ENCODE data around the gene TRAPPC14.
"Not testable (repeated sequence)": the region's sequence is repeated elsewhere in the genome, so short reads cannot be mapped to it uniquely, and the experiment has no call there.

TRAPPC14 gene

GRCh38 chr7:100158229-100159098 is at the start of gene TRAPPC14:
TRAPPC14 (minus strand) TSS chr7:100158723; CDS start chr7:100158499, 224 bp downstream.
- DNase-seq (ENCODE audit: low read depth) = peak; percentile 83

- no peak for DNase-seq (ENCODE audit: low read depth)
Observed at GRCh38 chr7:100204454-100204853, 45.9 kb upstream of the TRAPPC14 start.

- no peak for DNase-seq (ENCODE audit: low read depth)
Observed at GRCh38 chr7:100200693-100201092, 42.2 kb upstream of the TRAPPC14 start.

- DNase-seq (ENCODE audit: low read depth) = no peak
Observed at GRCh38 chr7:100198266-100198665, 39.7 kb upstream of the TRAPPC14 start.

GRCh38 chr7:100195901-100196322 is 37.4 kb upstream of the TRAPPC14 start:
- not testable (repeated sequence) for DNase-seq (ENCODE audit: low read depth)

GRCh38 chr7:100195222-100195621 is 36.7 kb upstream of the TRAPPC14 start:
- DNase-seq (ENCODE audit: low read depth) = no peak

GRCh38 chr7:100192969-100193368 is 34.4 kb upstream of the TRAPPC14 start:
- no peak for DNase-seq (ENCODE audit: low read depth)

GRCh38 chr7:100192281-100192862 is 33.8 kb upstream of the TRAPPC14 start:
- not testable (repeated sequence) for DNase-seq (ENCODE audit: low read depth)

GRCh38 chr7:100191775-100192174 is 33.3 kb upstream of the TRAPPC14 start:
- DNase-seq (ENCODE audit: low read depth) = no peak

GRCh38 chr7:100190048-100190711 is 31.7 kb upstream of the TRAPPC14 start:
- DNase-seq (ENCODE audit: low read depth) = peak; percentile 63

GRCh38 chr7:100189061-100189460 is 30.5 kb upstream of the TRAPPC14 start:
- DNase-seq (ENCODE audit: low read depth) = no peak

GRCh38 chr7:100185726-100186125 is 27.2 kb upstream of the TRAPPC14 start:
- DNase-seq (ENCODE audit: low read depth) = no peak

GRCh38 chr7:100183090-100183489 is 24.6 kb upstream of the TRAPPC14 start:
- not testable (repeated sequence) for DNase-seq (ENCODE audit: low read depth)

GRCh38 chr7:100182616-100183015 is 24.1 kb upstream of the TRAPPC14 start:
- not testable (repeated sequence) for DNase-seq (ENCODE audit: low read depth)

- DNase-seq (ENCODE audit: low read depth) = not testable (repeated sequence)
Observed at GRCh38 chr7:100180084-100180483, 21.6 kb upstream of the TRAPPC14 start.

GRCh38 chr7:100177045-100178001 is 18.8 kb upstream of the TRAPPC14 start, which contains the start of the genes GPC2 and STAG3:
GPC2 (minus strand) TSS chr7:100177381; CDS start chr7:100177199, 182 bp downstream.
STAG3 (plus strand) TSS chr7:100177918; CDS start chr7:100180557, 2,639 bp downstream.
- DNase-seq (ENCODE audit: low read depth) = peak; percentile 94

GRCh38 chr7:100176096-100177044 is 17.8 kb upstream of the TRAPPC14 start:
- DNase-seq (ENCODE audit: low read depth) = no peak

GRCh38 chr7:100175296-100175935 is 16.9 kb upstream of the TRAPPC14 start:
- DNase-seq (ENCODE audit: low read depth) = no peak

GRCh38 chr7:100174582-100174981 is 16.1 kb upstream of the TRAPPC14 start:
- no peak for DNase-seq (ENCODE audit: low read depth)

All from ELR (cell line).